ENCODE measurements around the gene ZNF619.

DNA sequence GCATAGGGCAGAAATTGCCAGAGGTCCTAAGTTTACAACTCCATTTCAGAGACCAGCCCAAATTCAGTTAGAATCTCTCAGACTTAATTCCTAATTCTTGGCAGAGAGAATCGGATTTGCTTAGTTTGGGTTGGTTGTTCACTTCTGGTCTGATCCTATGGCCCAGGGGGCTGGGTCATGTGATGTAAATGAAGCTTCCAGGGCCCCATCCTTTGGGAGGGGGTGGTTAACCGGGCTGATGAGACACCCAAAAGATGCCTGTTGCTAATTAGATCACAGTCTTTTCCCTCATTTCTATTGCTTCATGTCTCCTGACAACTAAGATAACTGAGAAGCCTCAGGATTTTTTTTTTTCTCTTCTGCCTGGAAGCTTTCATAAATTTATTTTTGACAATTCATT, 17.8 kb downstream of the ZNF619 start:
- no peak for TF ChIP-seq CTCF (IDR thresholded peaks at IDR 0.05; ENCODE audit: low read depth, low read length, poor library complexity, severe bottlenecking)
- TF ChIP-seq EZH2phosphoT487 (IDR thresholded peaks at IDR 0.05; ENCODE audit: borderline replicate concordance, low read length), result no peak

All from DOHH2 (cell line).